Measurements from ENCODE around the gene MED12.

MED12 gene

GRCh38 chrX:71091263-71091662 is 27.1 kb upstream of the MED12 start:
- DNase-seq (ENCODE audit: low read depth) = no peak
- no peak for TF ChIP-seq CTCF (conservative IDR thresholded peaks at IDR 0.05; ENCODE audit: low read length)
- no peak overlapping the region for H3K4me3 ChIP-seq (ENCODE audit: low read length)

GRCh38 chrX:71095033-71095432 is 23.4 kb upstream of the MED12 start:
- peak overlapping the region; percentile 73 for H3K4me3 ChIP-seq (ENCODE audit: low read length)
- DNase-seq (ENCODE audit: low read depth) = no peak
- TF ChIP-seq CTCF (conservative IDR thresholded peaks at IDR 0.05; ENCODE audit: low read length) = no peak

- TF ChIP-seq CTCF (conservative IDR thresholded peaks at IDR 0.05; ENCODE audit: low read length) = no peak
- peak within 1 kb of the TSS; percentile 73 for H3K4me3 ChIP-seq (ENCODE audit: low read length)
- DNase-seq (ENCODE audit: low read depth) = peak; percentile 75
Measured at GRCh38 chrX:71095555-71095980, 22.8 kb upstream of the MED12 start, which contains the start of gene FOXO4. Gene FOXO4, plus strand, starts transcription at chrX:71095851. Its CDS starts 678 bp downstream, at chrX:71096529.

GRCh38 chrX:71095981-71096759 is 22.2 kb upstream of the MED12 start:
- DNase-seq (ENCODE audit: low read depth) = no peak
- H3K4me3 ChIP-seq (ENCODE audit: low read length) = peak overlapping the region; percentile 73
- TF ChIP-seq CTCF (conservative IDR thresholded peaks at IDR 0.05; ENCODE audit: low read length) = no peak

- no peak for TF ChIP-seq CTCF (conservative IDR thresholded peaks at IDR 0.05; ENCODE audit: low read length)
- no peak for DNase-seq (ENCODE audit: low read depth)
- peak overlapping the region; percentile 73 for H3K4me3 ChIP-seq (ENCODE audit: low read length)
Measured at GRCh38 chrX:71096760-71097032, 21.7 kb upstream of the MED12 start.

GRCh38 chrX:71098302-71098701 is 20.1 kb upstream of the MED12 start:
- TF ChIP-seq CTCF (conservative IDR thresholded peaks at IDR 0.05; ENCODE audit: low read length) = peak; percentile 46
- no peak overlapping the region for H3K4me3 ChIP-seq (ENCODE audit: low read length)
- peak; percentile 35 for DNase-seq (ENCODE audit: low read depth)

- H3K4me3 ChIP-seq (ENCODE audit: low read length) = no peak overlapping the region
- TF ChIP-seq CTCF (conservative IDR thresholded peaks at IDR 0.05; ENCODE audit: low read length) = no peak
- no peak for DNase-seq (ENCODE audit: low read depth)
Measured at GRCh38 chrX:71098951-71099506, 19.4 kb upstream of the MED12 start.
